ENCODE data around the gene PARVA.

GRCh38 chr11:12376259-12377081 is 901 bp upstream of the PARVA start:
- no peak for TF ChIP-seq CTCF (IDR thresholded peaks at IDR 0.05)
- TF ChIP-seq MAX (IDR thresholded peaks at IDR 0.05), result no peak
- TF ChIP-seq POLR2AphosphoS2 (conservative IDR thresholded peaks at IDR 0.05; ENCODE audit: low read length), result no peak
- no peak for TF ChIP-seq CHD4 (IDR thresholded peaks at IDR 0.05; ENCODE audit: borderline replicate concordance)
- no peak for TF ChIP-seq JUN (IDR thresholded peaks at IDR 0.05)
- no peak for TF ChIP-seq RAD21 (conservative IDR thresholded peaks at IDR 0.05 in 1 of 2, IDR thresholded peaks at IDR 0.05 in 1 of 2)
- TF ChIP-seq EP300 (IDR thresholded peaks at IDR 0.05), result no peak
- no peak for TF ChIP-seq PBX3 (IDR thresholded peaks at IDR 0.05)
- TF ChIP-seq JUNB (IDR thresholded peaks at IDR 0.05), result no peak
- no peak for TF ChIP-seq GATA3 (IDR thresholded peaks at IDR 0.05; ENCODE audit: borderline replicate concordance)
- TF ChIP-seq RNF2 (IDR thresholded peaks at IDR 0.05; ENCODE audit: borderline replicate concordance, low read depth), result no peak
- no peak for TF ChIP-seq POLR2A (IDR thresholded peaks at IDR 0.05; ENCODE audit: low read length)
- TF ChIP-seq USF2 (IDR thresholded peaks at IDR 0.05), result no peak
- TF ChIP-seq FOSB (CRISPR knock-in tag; IDR thresholded peaks at IDR 0.05), result no peak

Measured in A549 (cell line).